Fibroblast of the conjunctiva (primary cell): ENCODE results near the gene EFCAB10.
A peak's percentile ranks its signal among the peaks of the same experiment; 100 is the strongest.

Experiments used
- DNase-seq: peaks from one replicate; pipeline ENCODE4 v3.0.0-alpha.2; 2010; ENCODE audit warnings: low read depth

EFCAB10 gene, protein sequence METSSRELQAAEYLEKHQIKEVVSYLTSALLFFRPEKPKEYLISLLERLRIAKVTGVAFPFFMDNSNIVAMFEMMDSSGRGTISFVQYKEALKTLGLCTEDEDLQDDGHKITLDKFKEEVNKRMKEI

DNA sequence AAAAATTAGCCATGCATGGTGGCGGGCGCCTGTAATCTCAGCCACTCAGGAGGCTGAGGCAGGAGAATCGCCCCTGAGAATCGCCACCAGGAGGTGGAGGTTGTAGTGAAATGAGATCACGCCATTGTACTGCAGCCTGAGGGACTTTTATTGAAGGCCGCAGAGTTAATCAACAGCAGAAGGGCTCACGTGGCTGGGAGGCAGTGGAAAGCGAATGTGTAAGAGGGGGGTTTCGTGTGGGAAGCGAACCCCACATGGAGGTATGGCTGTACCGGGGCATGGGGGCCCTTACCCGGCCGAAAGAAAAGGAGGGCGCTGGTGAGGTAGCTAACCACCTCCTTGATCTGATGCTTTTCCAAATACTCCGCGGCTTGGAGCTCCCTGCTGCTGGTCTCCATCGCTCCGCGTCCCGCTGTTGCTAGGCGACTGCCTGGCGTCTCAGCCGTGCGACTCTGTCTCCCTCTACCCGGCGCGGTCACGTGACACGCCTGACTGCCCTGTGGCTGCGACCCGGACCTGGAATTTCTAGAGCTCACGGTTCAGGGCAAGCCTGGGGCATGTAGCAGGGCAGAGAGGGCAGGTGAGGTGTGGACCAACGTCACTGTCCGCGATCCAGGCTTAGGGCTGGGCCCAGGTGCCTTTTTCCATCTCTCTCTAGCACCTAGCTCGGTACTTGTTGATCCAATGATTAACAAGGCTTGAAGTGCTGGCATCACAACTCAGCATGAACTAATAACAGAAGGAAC is at the start of gene EFCAB10:
Gene EFCAB10, minus strand, starts transcription at position 428 of the 746 bp plus-strand sequence. Its CDS starts 30 bp downstream, at position 398.
- no peak for DNase-seq

DNA sequence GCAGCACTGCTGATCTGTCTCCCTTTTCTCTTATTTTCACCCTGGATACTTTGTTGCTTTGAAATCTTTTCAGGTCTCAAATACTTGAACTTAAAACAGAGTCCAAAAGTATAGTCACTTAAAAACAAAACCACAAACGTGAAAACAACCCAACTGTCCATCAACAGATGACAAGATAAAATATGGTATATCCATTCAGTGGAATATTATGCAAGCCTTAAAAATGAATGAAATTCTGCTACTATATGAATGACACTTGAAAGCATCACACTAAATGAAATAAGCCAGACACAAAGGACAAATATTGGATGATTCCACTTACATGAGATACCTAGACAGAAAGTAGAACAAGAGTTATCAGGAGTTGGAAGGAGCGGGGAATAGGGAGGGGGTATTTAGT is 44.7 kb upstream of the EFCAB10 start:
- DNase-seq = no peak

DNA sequence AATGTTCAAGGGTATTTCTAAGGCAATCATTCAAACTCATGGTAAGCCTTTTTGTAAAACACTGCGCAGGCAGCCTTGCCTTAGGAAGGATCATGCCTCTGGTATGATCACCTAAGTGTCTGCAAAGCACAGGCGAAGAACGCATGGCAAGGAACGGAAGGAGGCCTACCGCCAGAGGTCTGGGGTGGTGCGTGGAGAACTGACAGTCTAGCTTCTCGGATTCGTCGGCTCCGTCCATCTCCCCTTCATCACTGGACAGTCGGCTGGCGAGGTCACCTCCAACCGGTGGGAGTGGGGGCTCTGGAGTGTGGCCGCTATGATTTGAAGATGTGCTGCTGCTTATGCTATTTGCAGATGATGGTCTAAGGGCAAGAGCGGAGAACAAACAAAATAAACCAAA is 42.6 kb upstream of the EFCAB10 start:
- DNase-seq = no peak

DNA sequence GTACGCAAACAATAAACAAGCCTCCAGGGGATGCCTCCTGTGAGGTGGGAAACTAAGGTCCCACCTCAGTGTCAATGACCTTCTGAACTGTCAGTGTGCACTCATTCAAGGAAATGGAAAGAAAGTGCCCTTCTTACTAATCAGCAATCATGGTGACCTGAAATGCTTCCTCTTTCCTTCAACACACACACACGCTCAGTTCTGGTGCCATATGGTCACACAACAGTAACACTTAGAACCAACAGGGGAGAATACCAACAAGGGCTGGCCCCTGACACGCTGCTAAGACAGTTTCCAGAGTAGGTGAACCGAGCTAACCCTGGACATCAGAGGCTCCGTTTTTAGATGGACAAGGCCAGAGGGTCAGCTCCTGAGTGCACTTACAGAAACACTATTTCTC is 42.1 kb upstream of the EFCAB10 start:
- DNase-seq = no peak

DNA sequence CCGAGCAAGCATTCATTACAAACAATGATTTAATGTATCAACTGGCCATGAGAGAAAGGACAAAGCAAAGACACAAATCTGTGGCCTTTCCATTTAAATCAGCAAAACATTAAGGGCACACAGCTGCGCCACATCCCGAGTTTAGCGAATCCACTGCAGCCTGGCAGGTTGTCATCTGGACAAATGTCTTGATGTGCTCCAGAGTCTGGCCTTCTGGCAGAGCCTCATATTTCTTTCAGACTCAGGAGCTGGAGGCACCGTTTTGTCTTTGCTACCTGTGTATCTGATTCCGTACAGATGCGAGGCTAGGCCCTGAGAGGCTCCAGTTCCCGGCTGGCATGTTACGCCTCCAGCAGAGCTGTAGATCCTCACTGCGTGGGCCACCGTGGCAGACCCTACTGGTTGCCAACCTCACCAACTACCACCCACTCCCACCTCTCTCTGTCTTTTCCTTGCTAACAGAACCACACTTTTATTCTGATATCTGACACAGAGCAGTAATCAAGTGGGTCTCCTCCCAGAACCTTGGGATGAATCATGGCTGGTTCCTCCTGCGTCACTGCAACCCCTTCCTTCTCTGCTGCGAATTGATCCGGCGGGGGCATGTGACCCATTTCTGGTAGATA is 40.9 kb upstream of the EFCAB10 start:
- DNase-seq = no peak

DNA sequence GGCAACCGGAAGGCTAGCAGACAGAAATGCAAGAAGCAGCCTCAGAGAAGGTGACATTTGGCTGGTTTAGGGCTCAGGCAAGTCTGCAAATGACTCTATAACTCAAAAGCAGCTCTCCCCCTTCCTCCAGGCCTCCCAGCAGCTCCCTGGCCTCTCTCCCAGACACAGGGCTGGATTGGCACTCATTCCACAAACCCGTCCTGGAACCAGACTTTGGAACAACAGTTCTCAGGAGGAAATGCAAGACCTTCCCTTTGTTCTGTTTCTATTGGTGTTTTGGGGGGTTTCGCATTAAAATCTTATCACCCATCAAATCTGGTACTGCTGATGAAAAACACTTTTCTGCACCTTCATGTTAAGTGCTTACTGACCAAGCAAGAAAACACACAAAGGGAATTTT is 40.3 kb upstream of the EFCAB10 start:
- peak; percentile 10 for DNase-seq

DNA sequence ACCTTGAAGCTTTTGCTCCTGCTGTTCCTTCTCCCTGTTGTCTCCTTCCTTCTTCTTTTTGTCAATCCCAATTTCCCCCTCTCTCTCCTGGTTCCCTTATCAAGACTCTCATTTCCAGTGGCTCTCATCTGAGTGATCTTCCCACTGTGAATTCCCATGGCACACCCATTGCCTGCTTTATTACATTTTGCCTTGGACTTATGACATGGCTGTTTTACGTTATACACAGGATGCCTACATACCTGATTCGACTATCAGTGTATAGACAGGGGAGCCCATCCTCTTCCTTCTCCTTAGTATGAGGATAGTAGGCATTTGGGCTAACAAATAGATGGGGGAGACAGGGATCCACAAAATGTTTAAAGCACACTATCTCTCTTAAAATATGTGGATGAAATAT is 39.9 kb upstream of the EFCAB10 start:
- DNase-seq = no peak

DNA sequence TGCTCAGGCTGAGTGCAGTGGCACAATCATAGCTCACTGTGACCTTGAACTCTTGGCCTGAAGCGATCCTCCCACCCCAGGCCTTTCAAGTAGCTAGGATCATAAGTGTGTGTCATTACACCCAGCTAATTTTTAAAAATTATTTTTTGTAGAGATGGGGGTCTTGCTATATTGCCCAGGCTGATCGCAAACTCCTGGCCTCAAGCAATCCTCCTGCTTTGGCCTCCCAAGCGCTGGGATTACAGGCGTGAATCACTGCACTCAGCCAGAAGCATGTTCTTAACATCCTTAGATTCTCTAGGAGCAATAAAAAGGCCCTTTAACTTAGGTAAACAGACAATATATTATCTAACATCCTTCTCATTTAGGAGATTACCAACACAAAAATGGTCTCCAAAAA is 38.3 kb upstream of the EFCAB10 start:
- DNase-seq = no peak

DNA sequence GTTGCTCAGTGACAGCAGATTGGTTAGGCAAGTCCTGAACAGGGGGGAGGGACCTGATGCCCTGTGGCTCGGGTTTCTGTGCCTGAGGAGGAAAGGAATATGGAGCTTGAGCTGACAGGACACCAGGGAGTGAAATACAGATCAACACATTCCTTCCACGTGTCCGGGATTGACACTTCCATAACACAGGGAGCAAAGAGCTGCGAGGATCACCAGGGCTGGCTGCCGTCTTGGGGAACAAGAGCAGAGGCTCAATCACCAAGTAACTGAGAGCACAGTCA is 36.7 kb upstream of the EFCAB10 start:
- DNase-seq = no peak

DNA sequence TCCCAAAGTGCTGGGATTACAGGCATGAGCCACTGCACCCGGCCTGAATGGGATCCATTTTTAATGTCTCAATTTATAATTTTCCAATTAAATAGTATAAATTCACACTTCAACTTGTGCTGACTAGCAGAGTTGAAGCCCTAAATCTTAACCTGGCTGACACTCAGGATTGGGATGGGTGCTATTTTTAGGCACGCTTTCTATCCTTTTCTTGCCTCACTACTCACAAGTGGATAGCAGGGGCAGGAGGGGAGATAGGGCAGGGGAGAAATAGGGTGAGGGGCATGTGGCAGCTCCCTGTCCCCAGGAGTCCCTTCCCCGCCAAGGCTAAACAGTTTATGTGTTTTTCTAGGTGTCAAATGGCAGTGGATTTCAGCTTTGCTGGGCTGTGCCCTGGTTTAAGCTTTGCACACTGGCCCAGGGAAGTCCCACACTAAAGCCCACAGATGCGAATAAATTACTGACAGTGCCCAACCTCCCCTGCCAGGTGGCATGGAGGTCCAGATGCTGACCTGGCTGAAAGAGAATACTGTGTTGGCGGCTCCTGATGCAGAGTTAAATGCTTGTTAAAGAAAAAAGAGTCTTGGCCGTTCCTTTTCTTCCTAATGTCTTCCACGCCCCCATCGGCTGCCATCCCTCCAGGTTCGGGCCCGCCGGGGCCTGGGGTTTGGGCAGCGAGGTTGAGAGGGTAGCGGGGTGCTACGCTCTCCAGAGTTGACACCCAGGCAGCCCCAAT is 36.2 kb upstream of the EFCAB10 start:
- DNase-seq = no peak

DNA sequence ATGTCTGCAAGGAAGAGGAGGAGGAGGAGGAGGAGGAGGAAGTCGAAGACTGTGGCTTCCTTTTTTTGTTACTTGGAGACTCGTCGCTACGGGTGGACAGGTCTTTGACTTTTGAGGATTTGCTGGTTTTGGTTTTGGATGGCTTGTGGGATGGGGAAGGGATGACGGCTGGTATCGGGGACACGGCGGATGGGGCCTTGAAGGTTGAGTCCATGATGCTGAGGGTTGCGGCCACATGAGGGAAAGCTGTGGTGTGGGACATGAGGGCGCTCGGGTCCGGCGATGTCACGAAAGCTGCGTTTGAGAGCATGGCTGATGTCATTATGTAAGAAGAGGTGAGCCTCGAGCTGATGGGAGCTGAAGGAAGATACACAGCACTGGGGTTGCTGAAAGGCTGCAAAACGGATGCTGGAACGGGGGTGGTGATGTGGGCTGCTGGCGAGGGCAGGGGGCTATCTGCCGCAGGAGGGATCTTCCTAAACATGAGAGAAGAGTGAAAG is 33.1 kb upstream of the EFCAB10 start:
- DNase-seq = no peak

DNA sequence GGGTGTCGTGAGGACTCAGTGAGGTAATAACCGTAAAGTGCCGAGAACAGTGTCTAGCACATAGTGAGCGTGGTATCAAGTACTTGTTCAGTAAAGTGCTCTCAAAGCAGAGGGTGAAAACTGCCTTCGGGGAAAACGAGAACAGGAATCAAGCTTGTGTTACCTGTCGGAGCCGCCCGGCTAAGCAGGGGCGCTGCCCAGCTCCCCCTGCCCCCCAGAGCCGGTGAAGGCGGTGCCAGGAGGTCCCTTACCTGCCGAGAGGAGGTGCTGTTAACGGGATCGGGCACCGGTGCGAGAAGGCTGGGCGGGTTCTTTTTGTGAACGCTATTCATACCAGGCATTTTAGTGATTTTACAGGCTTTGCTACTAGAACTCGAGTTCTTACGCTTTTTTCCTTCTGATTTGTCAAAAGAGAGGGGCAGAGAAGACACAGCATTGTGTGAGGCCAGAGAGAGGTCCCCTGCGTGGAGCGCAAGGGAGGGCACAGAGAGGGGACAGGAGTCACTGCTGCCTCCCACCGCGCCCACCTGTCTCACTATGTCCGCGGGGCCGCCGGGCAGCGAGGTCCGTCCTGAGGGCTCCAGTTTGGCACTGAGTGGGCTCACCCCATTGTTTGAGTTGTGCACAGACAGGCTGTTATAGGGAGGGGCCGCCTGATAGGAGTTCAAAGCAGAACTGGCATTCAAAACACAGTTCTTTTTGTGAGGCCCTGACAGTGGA is 32.5 kb upstream of the EFCAB10 start:
- no peak for DNase-seq

DNA sequence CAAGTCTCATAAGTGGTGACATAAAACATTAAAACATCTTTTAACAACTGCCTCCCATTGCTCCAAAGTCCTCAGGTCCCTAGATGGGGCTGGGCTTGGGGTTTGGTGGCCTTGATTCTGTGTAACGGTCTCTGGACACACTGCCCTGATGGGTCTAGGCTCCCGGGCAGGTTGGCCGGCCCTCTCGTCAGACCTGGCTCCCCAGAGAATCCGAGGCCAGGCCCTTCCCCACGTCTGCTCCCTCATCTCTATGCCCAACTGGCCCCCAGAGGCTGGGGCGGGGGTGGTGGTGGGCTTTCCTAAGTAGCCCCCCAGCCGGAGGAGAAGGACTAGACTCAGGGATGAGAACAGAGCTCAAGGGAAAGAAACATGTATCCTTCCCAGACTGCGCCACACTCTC is 31.5 kb upstream of the EFCAB10 start:
- DNase-seq = no peak

DNA sequence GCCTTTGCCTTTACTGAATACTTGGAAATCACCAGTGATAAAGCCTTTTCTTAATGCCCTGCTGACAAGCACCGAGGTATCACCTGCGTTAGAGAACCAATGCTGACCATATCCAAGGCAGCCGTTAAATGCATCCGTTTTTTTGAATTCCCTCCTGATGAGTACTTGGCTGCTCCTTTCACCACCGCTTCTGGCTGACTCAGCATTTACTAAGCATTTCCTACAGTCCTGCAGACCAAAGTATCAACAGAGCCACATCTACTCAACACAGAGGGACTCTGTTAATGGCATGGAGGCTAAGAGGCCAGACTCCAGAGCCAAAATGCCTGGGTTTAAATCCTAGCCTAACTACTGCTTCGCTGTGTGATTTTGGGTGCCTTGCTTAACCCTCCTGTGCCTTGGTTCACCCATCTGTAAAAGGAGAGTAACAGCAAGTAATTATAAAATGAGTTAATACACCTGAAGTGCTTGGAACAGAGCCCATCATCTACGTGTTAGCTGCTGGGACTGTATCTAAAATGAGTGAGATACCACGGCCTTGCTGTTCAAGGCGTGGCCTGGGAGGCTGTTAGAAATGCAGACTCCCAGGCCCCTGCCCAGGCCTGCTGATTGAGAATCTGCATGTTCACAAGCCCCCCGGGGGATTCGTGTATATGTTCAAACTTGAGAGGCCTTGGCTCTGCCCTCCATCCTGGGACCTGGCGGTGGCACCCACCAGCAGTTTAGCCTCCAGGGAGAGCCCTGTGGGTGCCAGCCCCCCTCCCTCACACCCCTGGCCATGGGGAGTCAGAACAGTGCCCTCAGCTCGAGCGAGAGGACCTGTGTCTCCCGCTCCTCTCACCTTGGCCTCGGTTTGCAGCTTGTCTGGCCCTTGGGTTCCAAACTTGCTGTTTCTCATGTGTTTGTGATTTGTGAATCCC is 30.8 kb upstream of the EFCAB10 start:
- no peak for DNase-seq

DNA sequence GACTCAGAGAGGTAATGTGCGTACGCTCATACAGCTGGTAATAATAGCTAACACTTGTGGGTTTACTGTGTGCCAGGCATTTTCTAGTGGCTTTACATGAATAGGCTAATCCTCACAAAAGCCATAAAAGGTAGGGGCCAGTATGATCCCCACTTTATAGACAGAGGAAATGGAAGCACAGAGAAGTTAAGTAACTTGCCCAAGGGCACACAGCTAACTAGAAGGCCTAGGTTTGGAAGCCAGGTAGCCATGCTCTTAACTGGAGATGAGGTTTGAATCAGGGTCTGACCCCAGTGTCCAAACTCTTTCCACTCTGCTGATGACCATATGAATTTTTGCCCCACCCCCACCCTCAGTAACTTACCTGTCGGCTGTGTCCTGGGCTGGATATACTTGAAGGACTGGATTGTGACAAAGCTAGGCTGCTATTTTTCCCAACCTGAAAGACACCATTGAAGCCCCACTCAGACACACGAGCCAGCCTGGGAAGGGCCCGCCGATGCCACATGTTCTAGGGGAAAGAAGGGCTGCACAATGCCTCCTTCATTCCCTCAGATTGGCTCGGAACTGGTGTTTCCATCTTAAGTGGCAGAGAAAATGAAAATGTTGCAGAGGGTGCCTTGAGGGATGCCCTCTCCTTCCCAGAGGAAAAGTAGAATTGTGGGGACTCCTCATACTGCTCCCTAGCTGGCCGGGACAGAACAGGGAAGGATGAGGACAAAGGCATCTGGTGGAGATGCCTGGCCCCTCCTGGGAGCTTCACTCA is 29.1 kb upstream of the EFCAB10 start:
- no peak for DNase-seq

DNA sequence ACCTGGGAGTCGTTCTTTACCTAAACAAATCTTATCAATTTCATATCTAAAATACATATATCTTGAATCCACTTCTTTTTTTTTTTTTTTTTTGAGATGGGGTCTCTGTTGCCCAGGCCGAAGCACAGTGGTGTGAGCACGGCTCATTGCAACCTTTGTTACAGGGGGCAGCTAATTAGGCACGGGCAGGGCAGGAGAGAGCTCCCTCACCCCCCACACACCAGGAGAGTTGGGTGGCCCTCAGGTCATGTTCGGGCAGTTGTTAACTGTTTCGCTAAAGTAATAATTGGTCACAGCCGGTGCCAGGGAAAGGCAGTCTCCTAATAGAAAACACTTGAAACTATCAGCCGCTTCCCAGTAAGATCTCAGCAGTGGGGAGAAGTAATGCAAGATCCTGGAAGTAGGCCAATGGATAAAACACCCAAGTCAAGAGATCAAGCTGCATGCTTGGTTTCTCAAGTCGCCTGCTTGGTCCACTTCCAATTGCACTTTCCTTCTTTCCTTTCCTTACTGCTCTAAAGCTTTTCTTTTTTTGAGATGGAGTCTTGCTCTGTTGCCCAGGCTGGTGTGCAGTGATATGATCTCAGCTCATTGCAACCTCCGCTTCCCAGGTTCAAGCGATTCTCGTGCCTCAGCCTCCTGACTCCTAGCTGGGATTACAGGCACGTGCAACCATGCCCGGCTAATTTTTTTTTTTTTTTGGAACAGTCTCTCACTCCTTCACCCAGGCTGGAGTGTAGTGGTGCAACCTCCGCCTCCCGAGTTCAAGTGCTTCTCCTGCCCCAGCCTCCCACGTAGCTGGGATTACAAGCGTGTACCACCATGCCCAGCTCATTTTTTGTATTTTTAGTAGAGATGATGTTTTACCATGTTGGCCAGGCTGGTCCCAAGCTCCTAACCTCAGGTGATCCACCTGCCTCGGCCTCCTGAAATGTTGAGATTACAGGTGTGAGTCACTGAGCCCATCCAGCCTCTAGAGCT is 21.3 kb upstream of the EFCAB10 start:
- peak; percentile 76 for DNase-seq

DNA sequence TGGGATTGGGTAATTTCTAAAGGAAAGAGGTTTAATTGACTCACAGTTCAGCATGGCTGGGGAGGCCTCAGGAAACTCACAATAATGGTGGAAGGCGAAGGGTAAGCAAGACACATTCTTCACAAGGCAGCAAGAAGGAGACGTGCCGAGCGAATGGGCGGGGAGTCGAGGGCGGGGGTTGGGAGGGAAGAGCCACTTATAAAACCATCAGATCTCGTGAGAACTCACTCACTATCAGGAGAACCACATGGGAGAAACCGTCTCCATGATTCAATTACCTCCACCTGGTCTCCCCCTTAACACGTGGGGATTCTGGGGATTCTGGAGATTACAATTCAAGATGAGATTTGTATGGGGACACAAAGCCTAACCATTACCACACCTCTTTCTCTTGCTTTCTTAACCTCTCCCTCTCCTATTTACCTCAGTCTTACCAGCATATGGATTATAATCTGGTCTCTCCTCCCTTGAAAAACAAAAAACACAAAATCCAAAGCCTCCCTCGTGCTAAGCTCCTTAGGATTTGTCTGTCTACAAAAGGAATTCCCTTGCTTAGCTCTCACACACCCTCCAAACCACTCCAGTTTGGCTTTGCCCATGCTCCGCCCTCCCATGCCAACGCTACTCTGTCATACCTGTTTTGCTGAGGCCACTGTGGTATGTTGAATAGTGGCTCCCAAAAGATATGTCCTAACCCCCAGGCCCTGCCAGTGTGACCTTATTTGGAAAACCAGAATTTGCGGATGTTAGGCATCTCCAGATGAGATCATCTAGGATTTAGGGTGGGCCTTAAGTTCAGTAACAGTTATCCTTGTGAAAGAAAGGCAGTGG is 19.6 kb upstream of the EFCAB10 start:
- DNase-seq = no peak

DNA sequence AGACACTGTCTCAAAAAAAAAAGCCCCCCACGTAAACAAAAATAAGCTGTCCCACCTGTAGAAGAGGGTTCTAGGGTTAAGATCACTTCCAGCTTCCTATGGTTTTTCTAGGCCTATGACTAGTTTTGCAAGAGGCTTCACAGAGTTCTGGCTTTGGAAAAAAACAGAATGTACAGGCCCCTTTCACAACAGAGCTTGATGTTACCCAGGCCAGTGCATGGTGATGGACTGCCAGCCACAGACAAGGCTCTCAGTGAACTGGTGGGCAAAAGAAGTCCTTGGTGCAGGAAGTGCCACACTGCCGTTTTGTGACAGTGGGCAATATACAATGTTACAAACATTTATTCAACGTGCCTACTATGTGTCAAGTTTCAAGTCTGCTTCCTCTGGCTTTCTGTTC is 18.3 kb upstream of the EFCAB10 start:
- DNase-seq = no peak
